ENCODE measurements around the gene PCDHGC5. TPM values are rescaled to one million over a fixed set of nuclear protein-coding genes. Genes with fewer than 3 reads are reported as not detected.
A peak's percentile ranks its signal among the peaks of the same experiment; 100 is the strongest.

Gene PCDHGC5
- total RNA-seq, 1 donor from 2014 or later: 1.3 TPM

DNA sequence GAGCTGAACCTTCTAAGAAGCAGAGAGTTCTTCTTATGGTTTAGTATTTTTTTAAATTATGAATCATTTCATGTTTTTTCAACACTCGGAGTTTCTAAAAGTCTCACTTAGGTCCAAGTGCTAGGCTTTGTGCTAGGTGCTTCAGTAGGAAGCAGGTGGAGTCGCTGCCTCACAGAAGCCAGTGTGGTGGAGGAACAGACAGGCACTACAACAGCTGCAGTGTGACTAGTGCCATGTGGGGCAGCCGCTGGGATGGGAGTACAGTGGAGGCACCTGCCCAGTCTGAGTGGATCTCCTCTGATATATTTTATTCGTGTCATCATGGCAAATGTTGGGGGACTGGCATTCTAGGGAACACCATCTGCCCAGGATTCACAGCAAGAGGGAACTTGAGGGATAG, 15.3 kb downstream of the PCDHGC5 start:
- Mint-ChIP-seq H3K36me3 (ENCODE audit: insufficient read depth) (peaks cover 3% of the 10 kb centered on the region), H3K9me3 (ENCODE audit: low read depth) (no peaks in the 10 kb centered on the region), H3K4me3 (ENCODE audit: low read depth) (no peak overlapping the region), H3K27me3 (no peaks in the 10 kb centered on the region), H3K27ac (no peak overlapping the region), H3K4me1 (ENCODE audit: low read depth) (peaks cover 4% of the 10 kb centered on the region)
- TF ChIP-seq, protein P1, sequence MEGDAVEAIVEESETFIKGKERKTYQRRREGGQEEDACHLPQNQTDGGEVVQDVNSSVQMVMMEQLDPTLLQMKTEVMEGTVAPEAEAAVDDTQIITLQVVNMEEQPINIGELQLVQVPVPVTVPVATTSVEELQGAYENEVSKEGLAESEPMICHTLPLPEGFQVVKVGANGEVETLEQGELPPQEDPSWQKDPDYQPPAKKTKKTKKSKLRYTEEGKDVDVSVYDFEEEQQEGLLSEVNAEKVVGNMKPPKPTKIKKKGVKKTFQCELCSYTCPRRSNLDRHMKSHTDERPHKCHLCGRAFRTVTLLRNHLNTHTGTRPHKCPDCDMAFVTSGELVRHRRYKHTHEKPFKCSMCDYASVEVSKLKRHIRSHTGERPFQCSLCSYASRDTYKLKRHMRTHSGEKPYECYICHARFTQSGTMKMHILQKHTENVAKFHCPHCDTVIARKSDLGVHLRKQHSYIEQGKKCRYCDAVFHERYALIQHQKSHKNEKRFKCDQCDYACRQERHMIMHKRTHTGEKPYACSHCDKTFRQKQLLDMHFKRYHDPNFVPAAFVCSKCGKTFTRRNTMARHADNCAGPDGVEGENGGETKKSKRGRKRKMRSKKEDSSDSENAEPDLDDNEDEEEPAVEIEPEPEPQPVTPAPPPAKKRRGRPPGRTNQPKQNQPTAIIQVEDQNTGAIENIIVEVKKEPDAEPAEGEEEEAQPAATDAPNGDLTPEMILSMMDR (IDR thresholded peaks at IDR 0.05; ENCODE audit: unreplicated experiment): no peak
- no peak for DNase-seq (ENCODE audit: low spot score, unreplicated experiment)

DNA sequence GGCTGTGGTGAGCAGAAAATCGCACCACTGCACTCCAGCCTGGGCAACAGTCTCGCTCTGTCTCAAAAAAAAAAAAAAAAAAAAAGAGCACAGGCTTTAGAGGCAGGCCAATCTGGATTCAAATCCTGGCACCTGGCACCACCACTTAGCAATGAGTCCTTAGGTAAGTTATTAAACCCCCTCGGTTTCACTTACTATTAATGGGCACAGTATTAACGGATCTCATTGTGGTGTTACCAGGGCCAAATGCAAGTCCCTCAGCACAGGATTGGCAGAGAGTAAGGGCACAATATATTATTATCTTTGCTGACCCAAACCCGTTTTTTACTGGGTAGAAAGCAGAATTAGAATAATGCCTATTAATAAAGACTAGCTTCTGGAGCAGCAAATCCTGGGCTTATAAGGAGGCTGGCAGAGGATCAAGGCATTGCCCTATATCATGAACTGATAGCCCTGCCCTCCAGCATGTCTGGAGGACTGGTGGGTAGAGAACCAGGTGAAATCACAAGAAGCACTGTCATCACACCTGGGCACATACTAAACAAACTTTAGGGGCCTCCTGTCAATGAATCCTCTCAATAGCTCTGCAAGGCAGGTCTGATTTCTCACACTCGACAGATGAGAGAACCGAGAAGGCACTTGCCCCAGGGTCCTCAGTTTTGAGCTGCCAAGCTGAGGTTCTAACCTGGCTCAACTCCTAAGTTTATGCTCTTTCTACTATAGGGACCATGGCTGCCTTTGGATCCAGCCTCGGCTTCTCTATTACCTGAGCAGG, 17.7 kb downstream of the PCDHGC5 start:
- H3K27ac Mint-ChIP-seq: no peak overlapping the region

DNA sequence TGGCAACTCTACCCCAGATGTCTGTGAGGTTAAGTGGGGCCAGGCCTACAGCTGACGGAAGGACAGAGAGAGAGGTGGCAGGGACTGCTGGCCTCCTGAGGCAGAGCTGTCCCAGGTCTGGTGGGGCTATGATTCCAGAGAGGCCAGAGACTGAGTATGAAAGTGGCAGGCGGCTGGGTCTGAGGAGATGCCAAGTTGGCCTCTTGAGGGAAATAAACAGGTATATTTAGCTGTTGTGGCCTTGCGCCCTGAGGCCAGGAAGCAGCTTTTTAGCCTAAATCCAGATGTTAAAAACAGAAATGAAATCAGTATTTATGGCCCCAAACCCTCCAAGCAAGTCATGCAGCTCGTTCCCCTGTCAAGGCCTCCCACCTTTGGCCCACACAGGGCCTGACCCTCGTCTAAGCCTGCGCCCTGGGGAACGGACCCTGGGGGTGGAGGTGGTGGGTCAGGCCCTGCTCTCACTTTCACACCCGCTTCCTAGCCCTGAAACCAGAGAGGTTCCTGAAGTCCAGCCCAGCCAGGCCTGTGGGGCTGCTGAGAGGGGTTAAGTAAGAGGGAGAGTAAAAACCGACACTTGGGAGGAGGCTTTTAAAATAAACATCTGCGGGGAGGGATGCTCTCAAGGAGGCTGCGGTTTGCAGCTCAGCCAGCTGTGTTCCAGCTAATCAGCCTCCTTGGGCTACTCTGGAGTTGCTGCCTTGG, 18.7 kb downstream of the PCDHGC5 start:
- no peak for DNase-seq (ENCODE audit: low spot score, unreplicated experiment)
- no peaks in the 10 kb centered on the region for H3K9me3 Mint-ChIP-seq (ENCODE audit: low read depth)
- H3K27me3 Mint-ChIP-seq: no peaks in the 10 kb centered on the region
- H3K4me1 Mint-ChIP-seq (ENCODE audit: low read depth): peaks cover 4% of the 10 kb centered on the region
- H3K36me3 Mint-ChIP-seq (ENCODE audit: insufficient read depth): peaks cover 8% of the 10 kb centered on the region
- TF ChIP-seq, protein P1 (IDR thresholded peaks at IDR 0.05; ENCODE audit: unreplicated experiment): no peak
- H3K4me3 Mint-ChIP-seq (ENCODE audit: low read depth): no peak overlapping the region
- H3K27ac Mint-ChIP-seq: peak overlapping the region; percentile 60

More for the DNA sequence above, 17.7 kb downstream of the PCDHGC5 start:
- Mint-ChIP-seq H3K4me3 (ENCODE audit: low read depth) (no peak overlapping the region), H3K4me1 (ENCODE audit: low read depth) (peaks cover 4% of the 10 kb centered on the region), H3K36me3 (ENCODE audit: insufficient read depth) (peaks cover 6% of the 10 kb centered on the region), H3K9me3 (ENCODE audit: low read depth) (no peaks in the 10 kb centered on the region), H3K27me3 (no peaks in the 10 kb centered on the region)
- no peak for DNase-seq (ENCODE audit: low spot score, unreplicated experiment)
- TF ChIP-seq, protein P1 (IDR thresholded peaks at IDR 0.05; ENCODE audit: unreplicated experiment): no peak

DNA sequence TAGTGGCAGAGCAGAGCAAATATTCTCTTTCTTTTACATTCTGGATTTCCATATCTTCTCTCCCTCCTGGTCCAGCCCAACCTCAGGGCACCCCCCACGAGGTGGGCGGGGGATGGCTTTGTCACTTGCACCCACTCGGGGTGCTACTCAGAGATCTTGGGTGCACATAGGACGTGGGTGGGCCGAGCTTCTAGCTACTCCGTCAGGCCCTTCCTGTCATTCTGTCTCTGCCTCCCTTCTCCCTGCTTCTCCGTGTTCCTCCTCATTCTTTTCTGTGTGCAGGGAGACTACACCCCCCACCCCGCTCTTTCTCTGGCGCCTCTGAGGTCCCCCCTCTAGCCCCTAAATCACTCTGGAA, 19.5 kb downstream of the PCDHGC5 start:
- peaks cover 8% of the 10 kb centered on the region for H3K4me1 Mint-ChIP-seq (ENCODE audit: low read depth)

More for the DNA sequence above, 19.5 kb downstream of the PCDHGC5 start:
- H3K9me3 Mint-ChIP-seq (ENCODE audit: low read depth): no peaks in the 10 kb centered on the region
- H3K36me3 Mint-ChIP-seq (ENCODE audit: insufficient read depth): peaks cover 8% of the 10 kb centered on the region
- H3K27ac Mint-ChIP-seq: no peak overlapping the region
- H3K4me3 Mint-ChIP-seq (ENCODE audit: low read depth): no peak overlapping the region
- TF ChIP-seq, protein P1 (IDR thresholded peaks at IDR 0.05; ENCODE audit: unreplicated experiment): no peak
- no peak for DNase-seq (ENCODE audit: low spot score, unreplicated experiment)
- H3K27me3 Mint-ChIP-seq: no peaks in the 10 kb centered on the region

Data from progenitor cell of endocrine pancreas (in vitro differentiated cells).